ENCODE results near the gene BEAN1.

The BEAN1 gene

DNA sequence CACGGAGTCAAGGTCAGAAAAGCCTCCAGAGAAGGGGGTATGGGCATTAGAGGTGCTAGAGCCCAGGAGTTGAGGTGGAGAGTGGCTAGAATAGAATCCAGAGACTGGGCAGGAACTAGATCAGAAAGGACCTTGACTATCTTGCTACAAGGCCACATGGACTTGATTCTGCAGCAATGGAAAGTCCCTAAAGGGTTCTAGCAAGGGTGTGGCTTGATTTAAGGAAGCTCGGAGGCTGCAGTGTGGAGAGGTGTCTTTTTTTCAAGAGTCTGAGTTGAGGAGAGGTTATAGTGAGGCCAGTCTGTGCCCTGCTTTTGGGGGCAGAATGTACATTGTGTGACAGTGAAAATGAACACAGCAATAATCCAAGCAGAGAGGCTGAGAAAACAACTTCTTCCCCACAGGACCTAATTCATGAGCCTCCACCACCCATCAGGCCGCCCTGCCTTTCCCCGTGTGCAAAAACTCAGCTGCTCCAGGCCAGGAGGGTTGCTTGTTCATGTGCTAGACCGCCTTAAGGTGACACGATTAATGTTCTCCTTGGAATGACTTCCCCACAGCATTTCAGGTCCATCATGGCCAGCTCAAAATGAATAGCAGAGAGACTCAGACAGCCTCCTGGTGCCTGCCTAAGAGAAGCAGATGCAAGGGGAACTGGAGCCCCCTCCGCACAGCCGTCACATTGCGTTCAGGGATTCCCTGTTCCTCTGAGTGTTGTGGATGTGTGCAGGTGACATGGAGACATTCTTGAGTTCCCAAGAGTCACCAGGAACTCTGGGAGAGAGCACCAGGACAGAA is 8.7 kb upstream of the BEAN1 start:
- no peak for DNase-seq (ENCODE audit: low read depth in 3 of 3, low spot score in 1 of 3)

DNA sequence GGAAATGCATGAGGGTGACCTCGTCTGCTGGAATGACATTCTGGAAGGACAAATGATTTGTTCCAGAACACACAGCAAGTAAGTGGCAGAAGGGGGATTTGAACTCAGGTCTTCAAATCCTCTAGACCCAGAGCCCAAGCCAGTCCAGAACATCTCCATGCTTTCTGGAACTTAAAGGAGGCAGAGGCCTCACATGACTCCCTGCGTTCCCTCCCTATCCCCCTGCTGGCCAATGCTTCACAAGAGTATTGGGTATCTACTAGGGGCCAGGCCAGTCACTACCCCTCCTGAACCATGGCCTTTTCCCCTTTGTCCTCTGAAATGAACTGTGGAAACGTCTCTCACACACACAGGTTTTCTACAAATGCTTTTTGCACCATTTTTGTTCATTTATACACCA is 7.6 kb upstream of the BEAN1 start:
- DNase-seq (ENCODE audit: low read depth in 3 of 3, low spot score in 1 of 3), result no peak

- DNase-seq (ENCODE audit: low read depth in 3 of 3, low spot score in 1 of 3), result no peak
Measured at GRCh38 chr16:66420396-66420795, 6.7 kb upstream of the BEAN1 start.

DNA sequence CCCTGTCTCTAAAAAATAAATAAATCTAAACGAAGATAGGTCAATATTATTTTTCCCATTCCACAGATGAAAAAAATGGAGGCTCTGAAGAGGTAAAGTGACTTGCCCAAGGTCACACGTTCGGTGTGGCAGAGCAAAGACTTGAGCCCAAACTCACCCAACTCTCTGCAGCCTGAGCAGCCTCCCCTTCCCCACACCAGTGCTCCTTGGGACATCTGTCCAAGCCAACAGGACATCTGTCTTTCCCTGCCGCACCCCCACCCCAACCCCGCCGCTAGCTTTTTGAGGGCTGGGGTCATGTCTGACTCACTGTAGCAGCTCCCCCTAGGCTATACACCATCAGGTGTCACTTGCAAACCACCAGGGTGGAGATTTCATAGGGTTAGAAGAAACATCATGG is 5.2 kb upstream of the BEAN1 start:
- no peak for DNase-seq (ENCODE audit: low read depth in 3 of 3, low spot score in 1 of 3)

- DNase-seq (ENCODE audit: low read depth in 3 of 3, low spot score in 1 of 3), result no peak
Measured at GRCh38 chr16:66422366-66422765, 4.7 kb upstream of the BEAN1 start.

DNA sequence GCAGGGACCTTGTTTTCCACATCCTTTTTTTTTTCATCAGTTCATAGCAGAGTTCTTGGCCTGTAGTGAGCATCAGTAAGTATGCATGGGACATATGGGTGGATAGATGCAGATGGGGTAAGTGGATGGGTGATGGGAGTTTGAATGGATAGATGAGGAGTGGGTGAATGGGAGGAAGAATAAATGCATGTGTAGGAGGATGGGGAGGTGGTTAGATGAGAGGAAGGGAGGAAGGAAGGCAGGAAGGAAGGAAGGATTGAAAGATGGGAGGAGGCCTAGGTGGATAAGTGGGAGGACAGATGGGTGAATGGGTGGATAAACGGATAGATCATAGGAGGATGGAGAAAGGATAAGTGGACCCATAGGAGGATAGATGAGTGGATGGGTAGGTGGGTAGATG is 3.9 kb upstream of the BEAN1 start:
- DNase-seq (ENCODE audit: low read depth in 3 of 3, low spot score in 1 of 3), result no peak

DNA sequence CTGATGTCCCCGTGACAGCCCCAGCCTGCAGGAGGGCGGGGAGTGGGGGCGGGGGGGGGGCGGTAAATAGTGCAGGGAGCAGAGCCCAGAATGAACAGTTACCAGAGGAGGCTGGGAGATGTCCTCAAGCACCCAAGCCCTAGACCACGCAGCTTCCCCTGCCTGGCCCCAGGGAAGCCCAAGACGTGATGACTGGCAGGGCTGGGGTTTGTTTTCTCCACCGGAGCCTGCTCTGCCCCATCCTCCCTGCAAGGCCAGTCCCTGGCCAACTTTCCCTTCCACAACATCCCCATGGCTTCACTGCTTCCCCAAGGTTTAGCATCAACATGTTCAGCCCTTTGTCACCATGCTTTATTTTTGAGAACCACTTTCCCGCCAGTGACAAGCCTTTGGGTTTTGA is 1.4 kb upstream of the BEAN1 start:
- DNase-seq (ENCODE audit: low read depth in 3 of 3, low spot score in 1 of 3), result no peak

GRCh38 chr16:66426112-66427035 is 721 bp upstream of the BEAN1 start:
- DNase-seq (ENCODE audit: low read depth in 3 of 3, low spot score in 1 of 3), result no peak

GRCh38 chr16:66427871-66428681 is 981 bp downstream of the BEAN1 start:
- DNase-seq (ENCODE audit: low read depth in 3 of 3, low spot score in 1 of 3), result no peak

GRCh38 chr16:66428682-66429251 is 1.7 kb downstream of the BEAN1 start:
- no peak for DNase-seq (ENCODE audit: low read depth in 3 of 3, low spot score in 1 of 3)

- no peak for DNase-seq (ENCODE audit: low read depth in 3 of 3, low spot score in 1 of 3)
Measured at GRCh38 chr16:66429290-66429962, 2.3 kb downstream of the BEAN1 start.

DNA sequence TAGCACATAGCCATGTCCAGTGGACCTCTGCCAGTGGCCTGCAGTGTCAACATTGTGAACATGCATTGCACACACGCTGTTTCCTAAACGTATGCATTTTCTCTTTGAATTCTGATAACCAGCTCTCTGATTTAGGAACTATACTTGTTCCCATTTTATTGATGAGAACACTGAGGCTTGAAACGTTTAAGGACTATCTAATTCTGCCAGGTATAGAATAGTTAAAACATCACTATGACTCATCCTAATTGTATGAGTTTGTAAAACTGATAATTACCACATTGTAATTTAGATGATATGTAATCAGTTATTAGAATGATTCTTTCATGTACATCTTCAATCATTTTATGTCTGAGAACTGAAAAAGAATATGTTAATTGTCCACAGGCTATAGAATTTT is 3.1 kb downstream of the BEAN1 start:
- no peak for DNase-seq (ENCODE audit: low read depth in 3 of 3, low spot score in 1 of 3)

- DNase-seq (ENCODE audit: low read depth in 3 of 3, low spot score in 1 of 3), result no peak
Measured at GRCh38 chr16:66431760-66432159, 4.7 kb downstream of the BEAN1 start.

GRCh38 chr16:66432429-66432828 is 5.3 kb downstream of the BEAN1 start:
- DNase-seq (ENCODE audit: low read depth in 3 of 3, low spot score in 1 of 3), result no peak

GRCh38 chr16:66434619-66435430 is 7.7 kb downstream of the BEAN1 start:
- no peak for DNase-seq (ENCODE audit: low read depth in 3 of 3, low spot score in 1 of 3)

GRCh38 chr16:66435896-66436295 is 8.8 kb downstream of the BEAN1 start:
- no peak for DNase-seq (ENCODE audit: low read depth in 3 of 3, low spot score in 1 of 3)

- no peak for DNase-seq (ENCODE audit: low read depth in 3 of 3, low spot score in 1 of 3)
Measured at GRCh38 chr16:66437391-66437945, 10.4 kb downstream of the BEAN1 start.

GRCh38 chr16:66438536-66438935 is 11.4 kb downstream of the BEAN1 start:
- no peak for DNase-seq (ENCODE audit: low read depth in 3 of 3, low spot score in 1 of 3)

- DNase-seq (ENCODE audit: low read depth in 3 of 3, low spot score in 1 of 3), result no peak
Measured at GRCh38 chr16:66439051-66439730, 12.1 kb downstream of the BEAN1 start.

Measured in stimulated activated CD4-positive, alpha-beta T cell treated with anti-CD3 and anti-CD28 coated beads, TNF-alpha, amount 100 ng/mL, for 1 hour (primary cell).